ENCODE results near the gene LRRC4B.

The LRRC4B gene

DNA sequence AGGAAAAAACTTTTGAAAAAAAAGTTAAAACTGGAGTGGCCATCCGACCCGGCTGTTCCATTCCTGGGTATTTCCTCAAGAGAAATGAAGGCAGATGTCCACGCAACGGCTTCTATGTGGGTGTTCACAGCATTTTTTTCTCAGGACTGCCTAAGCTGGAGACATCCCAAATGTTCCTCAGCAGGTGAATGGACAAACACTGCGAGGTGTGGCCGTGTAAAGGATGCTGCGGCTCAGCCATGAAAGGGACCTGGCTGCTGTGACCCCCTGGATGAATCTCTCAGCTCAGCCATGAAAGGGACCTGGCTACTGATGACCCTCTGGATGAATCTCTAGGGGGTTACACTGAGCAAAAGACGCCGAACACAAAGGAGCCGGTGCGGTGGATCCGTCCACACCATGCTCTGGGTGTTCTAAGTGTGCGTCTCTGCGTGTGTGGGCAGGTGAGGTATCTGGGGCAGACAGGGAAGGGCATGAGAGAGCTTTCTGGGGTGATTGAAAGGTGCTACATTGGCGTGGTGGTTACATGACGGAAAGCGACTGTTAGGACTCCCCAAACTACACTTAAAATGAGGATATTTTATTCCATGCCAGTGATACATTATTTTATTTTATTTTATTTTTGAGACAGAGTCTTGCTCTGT lies 47.3 kb downstream of the LRRC4B start:
- DNase-seq, result no peak

DNA sequence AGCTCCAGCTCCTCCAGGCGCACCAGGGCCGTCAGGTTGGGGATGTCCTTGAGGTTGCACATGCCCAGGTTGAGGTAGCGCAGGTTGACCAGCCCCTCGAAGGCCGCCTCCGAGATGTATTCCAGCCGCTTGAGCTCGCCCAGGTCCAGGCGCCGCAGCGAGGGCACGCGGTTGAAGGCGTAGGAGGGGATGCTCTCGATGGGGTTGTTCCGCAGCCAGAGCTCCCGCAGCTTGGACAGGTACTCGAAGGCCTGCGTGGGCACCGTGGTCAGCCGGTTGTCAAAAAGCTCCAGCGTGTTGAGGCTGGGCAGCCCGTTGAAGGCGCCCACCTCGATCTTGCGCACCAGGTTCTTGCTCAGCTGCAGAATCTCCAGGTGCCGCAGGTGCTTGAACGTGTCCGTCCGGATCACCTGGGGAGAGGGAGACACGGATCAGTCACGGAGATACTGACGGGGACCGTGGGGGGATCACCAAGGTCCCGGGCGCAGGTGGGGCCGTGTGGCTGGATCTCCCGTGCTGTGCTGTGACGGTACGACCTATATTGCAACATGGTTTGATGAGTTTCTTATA lies 49.1 kb downstream of the LRRC4B start:
- no peak for DNase-seq

DNA sequence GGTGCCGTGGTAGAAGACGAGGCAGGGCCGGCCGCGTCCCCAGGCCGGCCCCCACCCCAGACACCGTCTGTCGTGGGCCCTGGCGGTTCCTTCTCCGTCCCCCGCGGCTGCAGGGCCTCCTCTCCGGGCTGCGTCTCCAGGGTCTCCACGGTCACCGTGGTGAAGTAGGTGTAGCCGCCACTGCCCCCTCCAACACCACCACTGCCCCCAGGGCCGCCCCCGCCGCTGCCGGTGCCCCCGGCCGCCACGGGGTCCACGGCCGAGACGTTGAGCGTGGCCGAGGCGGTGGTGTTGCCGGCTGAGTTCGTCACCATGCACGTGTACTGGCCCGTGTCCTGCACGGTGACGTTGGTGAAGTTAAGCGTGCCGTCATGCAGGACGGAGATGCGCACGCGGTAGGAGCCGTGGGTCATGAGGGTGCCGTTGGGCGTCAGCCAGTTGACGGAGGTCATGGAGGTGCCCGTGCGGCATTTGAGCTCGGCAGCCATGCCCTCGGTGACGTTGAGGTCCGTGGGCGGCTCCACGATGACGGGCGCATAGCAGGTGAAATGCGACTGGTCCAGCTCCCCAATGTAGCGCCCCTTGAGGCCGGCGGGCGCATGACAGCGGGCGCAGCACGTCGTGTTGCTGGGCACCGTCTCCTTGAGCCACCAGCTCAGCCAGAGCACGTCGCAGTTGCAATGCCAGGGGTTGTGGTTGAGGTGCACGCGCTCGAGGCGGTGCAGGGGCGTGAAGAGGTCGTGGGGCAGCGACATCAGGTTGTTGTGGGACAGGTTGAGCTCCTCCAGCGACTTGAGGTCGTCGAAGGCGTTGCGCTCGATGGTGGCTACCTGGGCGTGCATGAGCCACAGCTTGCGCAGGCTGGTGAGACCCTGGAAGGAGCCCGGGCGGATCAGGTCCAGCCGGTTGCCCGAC lies 49.9 kb downstream of the LRRC4B start:
- DNase-seq, result no peak

DNA sequence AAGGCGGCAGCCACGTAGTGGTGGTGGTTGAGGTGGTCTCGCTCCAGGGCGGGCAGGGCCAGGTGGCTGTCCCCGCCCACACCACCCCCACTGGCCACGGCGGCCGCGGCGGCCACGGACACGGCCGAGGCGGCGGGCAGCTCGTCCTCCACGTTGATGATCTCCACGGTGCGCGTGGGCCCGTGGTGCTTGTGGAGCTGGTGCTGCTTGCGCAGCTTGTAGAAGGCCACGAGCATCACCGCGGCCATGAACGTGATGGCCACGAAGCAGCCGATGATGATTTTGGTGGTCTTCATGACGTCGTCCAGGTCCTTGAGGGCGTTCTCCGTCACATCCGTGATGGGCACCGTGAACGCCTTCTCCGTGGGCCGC lies 50.5 kb downstream of the LRRC4B start:
- DNase-seq, result no peak

DNA sequence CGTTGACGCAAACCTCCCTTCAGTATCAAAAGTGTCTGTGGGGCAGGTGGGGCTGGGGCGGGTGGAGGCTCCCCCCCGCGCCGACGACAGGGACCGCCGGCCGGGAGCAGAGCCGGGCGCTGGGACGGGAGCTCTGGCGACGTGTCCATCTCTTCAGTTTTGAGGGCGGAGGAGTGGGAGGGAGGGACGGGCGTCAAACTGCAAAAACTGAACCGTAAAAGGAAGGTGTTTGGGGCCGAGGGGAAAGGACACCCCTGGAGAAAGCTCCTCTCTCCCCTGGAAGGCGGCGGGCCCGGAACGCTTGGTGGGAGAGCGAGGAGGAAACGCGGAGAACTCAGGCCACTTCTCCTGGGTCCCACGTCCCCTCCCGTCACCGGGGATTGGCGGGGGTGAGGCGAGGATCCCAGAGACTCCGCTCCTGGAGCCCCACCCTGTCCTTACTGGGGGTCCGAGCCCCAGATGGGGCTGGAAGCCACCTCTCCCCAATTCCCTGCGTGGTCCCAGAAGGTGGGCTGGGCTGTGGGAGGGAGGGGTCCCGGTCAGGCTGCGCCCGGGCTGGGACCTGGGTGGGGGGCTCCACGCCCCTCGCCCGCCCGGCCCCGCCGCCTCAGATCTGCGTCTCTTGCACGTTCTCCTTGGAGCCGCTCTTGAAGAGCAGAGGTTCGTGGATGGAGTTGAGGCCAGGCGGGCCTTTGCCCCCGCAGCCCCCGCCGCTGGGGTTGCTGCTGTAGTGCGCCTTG lies 51.1 kb downstream of the LRRC4B start:
- no peak for DNase-seq

DNA sequence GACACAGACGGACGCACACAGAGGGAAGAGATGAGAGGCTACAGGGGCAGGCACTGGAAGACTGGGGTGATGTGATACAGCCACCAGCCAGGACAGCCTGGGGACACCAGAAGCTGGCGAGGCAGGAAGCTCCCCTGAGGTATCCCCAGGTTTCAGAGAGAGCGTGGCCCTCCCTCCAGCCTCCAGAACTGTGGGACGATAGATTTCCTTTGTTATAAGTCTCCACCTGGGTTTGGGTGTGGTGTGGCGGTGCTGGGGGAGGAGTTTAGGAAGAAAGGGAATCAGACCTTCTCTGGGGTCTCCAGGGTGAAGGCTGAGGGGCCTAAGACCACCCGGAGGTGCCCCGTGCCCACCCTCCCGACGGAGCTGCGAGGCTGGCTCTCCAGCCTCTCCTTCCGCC lies 51.8 kb downstream of the LRRC4B start:
- DNase-seq, result no peak

DNA sequence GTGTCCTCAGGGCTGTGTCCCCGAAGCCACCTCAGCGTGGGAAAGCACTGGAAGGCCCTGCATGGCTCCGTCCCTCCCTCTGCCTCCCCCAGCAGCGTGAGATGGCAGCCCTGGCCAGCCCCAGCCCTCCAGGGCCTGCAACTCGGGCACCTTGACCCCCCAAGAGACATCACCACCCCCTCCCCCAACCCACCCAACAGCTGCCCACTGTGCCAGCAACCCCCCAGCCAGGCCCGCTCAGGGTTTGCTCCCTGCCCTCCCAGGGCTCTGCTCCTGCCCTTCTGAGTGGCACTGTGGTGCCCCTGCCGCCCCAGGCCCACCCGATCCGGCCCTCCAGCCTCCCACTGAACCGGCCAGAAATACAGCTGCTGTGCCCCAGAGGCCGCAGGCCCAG lies 53.1 kb downstream of the LRRC4B start:
- no peak for DNase-seq

DNA sequence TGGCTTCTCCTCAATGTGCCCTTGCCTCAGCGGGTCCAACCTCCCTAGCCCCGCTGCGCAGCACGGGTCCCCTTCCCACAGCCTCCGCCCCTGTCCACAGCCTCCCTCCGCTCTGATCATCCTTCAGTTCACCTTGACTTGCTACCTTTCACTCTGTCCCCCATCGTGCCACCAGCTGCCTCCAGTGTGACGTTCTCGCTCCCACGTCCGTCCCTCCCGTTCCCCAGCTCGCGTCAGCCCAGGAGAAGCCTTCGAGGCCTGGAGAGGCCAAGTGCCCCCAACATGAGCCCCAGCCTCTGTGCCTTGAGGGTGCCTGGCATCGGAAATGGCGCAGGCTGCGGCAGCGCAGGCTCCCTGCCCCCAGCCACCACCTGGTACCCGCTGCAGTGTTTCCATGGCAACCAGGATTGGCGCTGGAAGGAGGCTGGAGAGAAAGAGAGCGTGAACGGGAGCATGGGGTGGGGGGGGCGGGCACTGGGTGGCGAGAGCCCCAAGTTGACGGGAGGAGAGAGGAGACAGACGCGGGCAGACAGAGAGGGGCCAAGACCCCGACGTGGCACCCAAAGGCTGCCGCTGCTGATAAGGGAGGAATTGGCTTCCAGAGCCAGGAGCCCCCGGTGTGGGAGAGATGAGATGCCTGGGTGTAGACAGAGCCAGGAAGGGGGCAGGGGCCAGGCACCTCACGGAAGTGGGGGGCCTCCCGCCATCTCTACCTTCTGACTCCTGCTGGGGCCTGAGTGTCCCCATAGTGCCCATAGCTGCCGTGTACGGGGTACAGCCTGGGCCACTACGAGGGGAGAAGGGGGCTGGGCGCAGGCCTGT lies 53.7 kb downstream of the LRRC4B start:
- DNase-seq, result no peak

DNA sequence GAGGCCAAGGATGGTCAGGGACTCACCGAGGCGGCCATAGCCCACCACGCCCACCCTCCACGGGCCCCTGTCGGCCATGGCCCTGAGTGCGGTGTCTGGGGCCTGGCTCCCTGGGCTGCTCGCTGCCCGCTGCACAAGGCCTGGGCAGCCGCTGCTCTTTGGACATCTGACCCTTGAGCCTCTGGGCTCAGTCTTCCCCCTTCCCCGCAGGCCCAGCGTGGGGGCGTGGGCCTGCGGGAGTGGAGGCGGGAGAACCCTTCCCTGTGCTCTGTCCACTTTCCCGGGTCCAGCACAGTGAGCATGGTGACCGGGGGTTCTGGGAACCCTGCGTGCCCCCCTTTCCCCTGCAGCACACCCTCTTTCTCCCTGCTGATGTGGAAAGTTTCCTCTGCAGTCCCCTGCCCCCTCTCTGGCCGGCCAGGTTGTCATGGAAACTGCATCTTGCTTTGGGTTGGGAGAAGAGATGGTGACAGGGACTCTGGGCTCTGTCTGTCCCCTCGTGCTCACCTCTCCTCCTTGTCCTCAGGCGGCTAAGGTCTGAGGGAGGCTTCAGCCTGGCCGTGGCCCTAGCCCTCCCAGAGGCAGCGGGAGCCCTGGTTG lies 54.4 kb downstream of the LRRC4B start, which contains the start of gene ASPDH:
TSS of gene ASPDH (minus strand) at position 168 of the 600 bp plus-strand sequence. CDS start at position 78, 90 bp downstream.
- DNase-seq, result no peak

DNA sequence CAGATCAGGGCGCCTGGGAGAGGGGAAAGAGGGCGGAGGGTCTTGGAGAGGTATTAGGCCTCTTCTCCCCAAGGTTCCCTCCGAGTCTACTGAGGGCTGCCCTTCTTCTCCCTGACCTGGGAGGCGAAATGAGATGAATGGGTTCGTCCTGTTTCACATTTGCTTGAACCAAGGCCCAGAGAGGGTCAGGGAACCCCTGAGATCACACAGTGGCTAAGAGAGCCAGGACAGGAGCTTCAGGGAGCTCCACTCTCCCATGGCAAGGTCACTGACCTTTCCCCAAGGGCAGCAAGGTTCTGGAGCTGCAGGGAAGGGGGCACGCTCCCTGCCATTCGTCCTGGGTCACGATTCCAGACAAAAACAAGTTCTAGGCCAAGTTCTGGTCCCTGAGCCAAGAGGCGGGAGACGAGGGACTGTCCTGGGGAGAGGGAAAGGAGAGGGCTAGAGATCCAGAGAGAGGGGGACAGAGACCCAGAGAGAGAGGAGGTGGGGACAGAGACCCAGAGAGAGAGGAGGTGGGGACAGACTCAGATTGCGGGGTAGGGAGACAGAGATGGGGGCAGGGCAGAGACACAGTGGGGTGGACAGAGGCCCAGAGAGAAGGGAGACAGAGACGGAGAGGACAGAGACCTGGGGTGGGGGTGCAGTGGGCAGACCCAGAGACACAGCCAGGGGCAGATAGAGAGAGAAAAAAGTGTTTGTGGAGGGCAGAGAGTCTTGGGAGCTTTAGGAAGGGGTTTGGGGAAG lies 55.1 kb downstream of the LRRC4B start:
- no peak for DNase-seq

DNA sequence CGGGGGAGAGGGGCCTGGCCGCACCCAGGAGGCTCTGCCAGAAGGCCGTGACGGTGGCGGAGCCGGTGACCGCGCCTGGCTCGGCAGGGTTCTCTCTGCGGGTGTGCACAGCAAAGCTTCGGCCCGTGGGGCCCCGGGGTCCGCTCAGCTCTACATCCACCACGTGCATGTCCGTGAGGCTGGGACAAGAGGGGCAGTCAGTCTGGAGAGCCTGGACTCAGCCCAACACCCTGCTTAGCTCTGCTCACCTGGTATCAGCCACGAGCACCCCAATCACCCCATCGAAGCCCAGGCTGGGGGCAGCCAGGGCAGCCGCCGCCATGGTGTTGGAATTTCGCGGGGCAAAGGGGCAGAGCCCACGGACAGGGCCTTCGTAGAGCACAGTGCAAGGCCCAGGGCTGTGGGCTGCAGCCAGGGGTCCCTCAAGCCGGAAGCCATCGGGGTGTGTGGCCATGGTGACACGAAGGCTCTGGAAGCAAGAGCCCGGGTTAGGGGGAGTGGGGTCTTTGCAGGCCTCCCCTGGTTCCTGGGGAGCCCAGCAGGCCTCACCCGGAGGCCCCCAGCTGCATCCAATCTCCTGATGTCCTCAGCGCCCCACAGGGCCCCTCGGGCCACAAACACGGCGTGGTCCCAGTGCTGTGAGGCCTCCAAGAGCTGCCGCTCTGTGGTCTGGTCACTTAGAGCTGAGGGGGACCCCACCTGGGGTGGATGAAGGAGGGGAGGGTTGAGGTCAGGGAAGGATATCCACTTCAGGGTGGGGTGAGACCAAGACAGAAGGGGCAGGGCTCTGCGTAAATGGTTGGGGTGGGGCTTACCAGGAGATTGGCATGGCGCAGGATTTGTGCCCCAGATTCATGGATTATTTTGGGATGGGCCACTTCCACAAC lies 55.9 kb downstream of the LRRC4B start:
- no peak for DNase-seq

DNA sequence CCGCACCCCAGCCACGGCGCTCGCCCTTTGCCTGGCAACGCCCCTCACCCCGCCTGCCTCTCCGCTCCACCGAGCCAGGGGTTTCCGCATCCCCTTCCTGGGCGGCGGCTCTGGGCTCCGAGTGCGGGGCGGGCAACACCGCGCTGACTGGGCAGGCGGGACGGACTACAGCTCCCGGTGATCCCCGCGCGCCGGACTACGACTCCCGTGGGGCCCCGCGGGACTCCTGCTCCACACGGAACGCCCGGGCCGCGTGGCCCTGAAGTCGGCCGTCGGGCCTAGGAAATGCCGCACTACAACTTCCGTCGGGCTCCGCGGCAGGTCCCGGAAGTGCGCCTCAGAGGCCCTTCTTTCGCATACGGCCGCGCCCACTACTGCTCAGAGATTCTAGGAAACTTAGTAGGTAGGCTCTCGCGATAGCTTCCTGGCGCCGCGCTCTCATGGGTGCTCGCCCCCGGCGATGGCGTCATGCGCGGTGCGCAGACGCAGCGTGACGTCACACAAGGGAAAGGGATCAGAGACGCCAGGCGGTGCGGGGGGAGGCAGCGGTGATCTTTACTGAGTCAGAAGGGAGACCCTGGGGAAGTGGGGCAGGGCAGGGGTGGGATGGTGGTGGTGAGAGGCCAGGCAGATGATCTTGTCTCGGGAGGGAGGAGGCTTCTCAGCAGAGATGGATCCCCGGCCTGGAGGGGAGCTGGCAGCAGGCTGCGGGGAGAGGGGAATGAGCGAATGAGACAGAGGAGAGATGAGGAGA lies 57.0 kb downstream of the LRRC4B start, which contains the start of gene JOSD2:
TSS of gene JOSD2 (minus strand) at position 123 of the 754 bp plus-strand sequence. CDS start 760 bp downstream, outside the sequence.
- peak; percentile 95 for DNase-seq

DNA sequence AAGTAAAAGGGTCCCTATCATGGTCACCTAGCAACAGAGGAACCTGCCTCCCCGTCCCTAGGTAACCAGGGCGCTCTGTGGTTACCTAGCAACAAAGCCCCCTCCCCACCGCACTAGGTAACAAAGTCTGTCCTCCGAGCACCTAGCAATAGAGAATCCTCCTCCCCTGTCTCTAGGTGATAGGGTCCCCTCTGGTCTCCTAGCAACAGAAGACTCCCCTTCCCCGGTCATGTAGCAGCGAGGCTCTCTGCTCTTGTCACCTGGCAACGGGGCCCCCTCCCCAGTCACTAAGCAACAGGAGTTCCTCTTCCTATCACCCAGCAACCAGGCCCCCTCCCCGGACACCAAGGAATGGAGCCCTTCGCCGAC lies 57.6 kb downstream of the LRRC4B start:
- DNase-seq, result no peak

DNA sequence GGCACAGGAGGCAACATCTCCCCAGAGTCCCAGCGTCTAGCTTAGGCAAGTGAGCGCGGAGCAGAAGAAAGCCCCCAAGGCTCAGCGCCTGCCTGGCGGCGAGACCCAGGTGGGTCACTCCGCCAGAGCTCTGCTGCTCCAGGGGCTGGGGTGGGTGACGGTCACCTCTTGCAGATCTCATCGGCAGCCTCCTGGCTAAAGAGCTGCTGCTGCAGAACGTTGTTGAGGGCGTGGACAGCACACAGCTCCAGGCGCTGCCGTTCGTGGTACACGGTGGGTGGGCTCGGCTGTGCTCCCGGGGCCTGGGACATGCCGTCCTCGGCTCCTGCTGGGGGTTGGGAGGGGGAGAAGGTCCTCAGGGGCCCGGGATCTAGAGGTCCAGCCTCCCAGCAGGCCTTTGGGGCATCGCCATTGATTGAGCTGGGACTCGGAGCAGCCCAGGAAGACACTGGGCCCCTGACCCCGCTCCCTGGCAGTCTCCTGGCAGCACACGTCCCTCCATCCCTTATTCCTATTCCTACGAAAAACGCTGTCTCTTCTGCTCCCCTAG lies 58.0 kb downstream of the LRRC4B start:
- DNase-seq, result peak; percentile 25

DNA sequence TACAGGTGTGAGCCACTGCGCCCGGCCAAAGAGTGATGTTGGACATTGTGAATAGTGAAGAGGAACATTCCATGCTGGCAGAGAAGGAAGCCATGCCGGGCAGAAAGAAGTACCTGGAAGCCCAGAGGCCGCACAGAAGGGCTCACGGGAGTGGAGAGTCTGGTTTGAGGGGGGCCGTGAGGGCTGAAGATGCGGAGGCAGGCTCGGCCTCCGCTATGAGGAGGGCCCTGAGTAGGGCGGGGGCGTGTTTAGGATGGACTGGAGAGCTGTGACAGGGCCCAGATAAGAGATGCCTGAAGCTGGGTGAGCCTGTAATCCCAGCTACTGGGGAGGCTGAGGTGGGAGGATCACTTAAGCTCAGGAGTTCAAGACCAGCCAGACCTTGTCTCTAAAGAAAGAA lies 58.9 kb downstream of the LRRC4B start:
- DNase-seq, result no peak

DNA sequence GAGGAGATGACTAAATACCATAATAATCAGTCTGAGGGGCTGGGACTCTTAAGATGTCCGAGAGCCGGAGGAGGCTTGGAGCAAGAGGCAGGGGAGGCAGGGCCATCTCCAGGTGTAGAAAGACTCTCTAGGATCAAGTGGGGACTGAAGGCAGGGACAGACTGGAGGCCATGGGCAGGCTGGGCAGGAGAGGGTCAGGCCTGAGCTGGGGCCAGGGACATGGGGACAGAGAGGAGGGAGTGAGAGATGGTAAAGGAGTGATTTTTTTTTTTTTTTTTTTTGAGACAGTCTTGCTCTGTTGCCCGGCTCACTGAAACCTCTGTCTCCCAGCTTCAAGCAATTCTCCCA lies 59.4 kb downstream of the LRRC4B start:
- DNase-seq, result no peak

DNA sequence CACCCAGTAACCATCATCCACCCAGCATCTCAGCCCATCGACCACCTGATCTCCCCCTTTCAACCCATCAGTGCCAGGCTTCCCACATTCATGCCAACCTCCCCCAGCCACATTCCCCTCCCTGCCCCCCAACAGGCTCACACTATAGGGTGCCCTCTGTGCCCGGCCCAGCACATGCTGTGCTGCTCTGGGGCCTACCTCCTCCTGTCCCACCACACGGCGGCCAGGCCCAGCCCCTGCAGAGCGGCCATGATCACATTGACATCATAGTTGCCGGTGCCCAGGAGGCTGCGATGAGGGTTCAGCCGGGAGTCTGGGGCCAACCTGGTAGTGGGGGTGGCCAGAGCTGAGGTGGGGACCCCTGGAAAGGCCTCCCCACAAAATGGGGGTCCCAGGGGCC lies 60.9 kb downstream of the LRRC4B start:
- DNase-seq, result no peak

DNA sequence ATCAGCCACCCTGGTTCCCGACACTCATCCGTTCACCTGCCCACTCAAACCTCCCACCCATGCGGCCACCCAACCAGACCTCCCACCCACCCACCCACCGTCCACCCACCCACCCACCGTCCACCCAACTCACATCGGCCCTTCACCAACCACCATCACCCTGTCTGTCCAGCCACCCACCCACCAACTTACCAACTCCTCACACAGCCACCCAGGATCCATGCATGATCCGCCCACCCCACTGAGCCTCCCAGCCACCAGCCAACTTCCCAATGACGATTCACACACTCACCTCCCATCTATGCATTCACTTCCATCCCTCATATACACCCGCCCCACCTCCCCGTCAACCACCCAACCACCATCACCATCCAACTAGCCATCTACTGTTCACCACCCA lies 61.5 kb downstream of the LRRC4B start:
- no peak for DNase-seq
